ENCODE results near the gene EGFR. TPM values are rescaled to one million over a fixed set of nuclear protein-coding genes. Genes with fewer than 3 reads are reported as not detected.

EGFR gene
- total RNA-seq, 1 donor from 2014 or later, result 6.1 TPM

DNA sequence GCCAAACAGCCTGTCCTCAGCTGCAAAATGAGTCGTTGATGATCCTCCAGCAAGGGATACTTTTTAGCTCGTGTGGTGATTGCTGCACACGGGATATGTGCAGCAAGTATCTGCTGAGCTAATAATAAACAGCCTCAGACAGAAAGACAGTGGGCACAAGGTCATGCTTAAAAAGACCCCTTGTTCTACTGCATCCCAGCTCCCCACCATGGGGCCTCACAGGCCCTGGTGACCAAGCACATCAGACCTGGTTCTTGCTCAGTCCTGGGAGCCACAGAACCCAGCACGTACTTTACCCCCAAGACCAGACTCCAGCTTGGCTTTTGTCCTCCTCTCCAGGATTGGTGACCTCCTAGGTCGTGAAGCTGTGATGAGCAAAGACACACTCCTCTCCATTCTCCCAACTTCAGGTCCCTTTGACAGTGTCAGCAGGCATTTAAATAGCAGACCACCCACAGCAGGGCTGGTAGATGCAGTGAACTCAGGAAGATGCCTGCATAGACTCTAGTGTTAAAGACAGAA, 50.5 kb downstream of the EGFR start:
- H3K27ac ChIP-seq (replicated peaks), result no peak overlapping the region
- H3K4me3 ChIP-seq, result no peak overlapping the region
- H3K4me1 ChIP-seq, result peaks cover 50% of the 10 kb centered on the region
- no peaks in the 10 kb centered on the region for H3K36me3 ChIP-seq
- intact Hi-C loops (cut with micrococcal nuclease), result no loop called here
- no peak for DNase-seq
- no peaks in the 10 kb centered on the region for H3K9me3 ChIP-seq (replicated peaks)
- peaks cover 5% of the 10 kb centered on the region for H3K27me3 ChIP-seq (ENCODE audit: low read depth)
- TF ChIP-seq, protein P1, sequence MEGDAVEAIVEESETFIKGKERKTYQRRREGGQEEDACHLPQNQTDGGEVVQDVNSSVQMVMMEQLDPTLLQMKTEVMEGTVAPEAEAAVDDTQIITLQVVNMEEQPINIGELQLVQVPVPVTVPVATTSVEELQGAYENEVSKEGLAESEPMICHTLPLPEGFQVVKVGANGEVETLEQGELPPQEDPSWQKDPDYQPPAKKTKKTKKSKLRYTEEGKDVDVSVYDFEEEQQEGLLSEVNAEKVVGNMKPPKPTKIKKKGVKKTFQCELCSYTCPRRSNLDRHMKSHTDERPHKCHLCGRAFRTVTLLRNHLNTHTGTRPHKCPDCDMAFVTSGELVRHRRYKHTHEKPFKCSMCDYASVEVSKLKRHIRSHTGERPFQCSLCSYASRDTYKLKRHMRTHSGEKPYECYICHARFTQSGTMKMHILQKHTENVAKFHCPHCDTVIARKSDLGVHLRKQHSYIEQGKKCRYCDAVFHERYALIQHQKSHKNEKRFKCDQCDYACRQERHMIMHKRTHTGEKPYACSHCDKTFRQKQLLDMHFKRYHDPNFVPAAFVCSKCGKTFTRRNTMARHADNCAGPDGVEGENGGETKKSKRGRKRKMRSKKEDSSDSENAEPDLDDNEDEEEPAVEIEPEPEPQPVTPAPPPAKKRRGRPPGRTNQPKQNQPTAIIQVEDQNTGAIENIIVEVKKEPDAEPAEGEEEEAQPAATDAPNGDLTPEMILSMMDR (IDR thresholded peaks at IDR 0.05; ENCODE audit: borderline replicate concordance), result no peak

DNA sequence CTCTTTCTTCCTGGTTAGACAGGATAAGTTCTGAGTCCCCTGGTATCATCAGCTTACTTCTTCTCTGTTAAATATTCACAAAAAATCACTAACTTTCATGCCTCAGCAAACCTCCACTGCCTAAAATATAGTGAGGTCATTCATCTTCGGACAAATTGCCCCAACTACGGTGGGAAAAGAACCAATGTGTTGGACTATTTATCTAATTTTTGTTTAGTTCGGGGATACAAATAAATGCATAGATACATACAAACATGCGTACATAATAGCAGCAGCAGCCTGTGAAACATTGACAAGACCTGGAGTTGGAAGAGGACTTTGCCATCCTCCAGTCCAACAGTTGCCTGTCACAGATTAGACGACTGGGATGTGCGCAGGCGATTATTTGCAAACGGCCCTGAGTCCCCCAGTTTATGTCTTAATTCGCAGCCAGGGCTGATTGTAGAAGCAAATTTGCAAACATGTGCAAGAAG, 51.5 kb downstream of the EGFR start:
- H3K9me3 ChIP-seq (replicated peaks), result no peaks in the 10 kb centered on the region
- H3K36me3 ChIP-seq, result no peaks in the 10 kb centered on the region
- H3K4me1 ChIP-seq, result peaks cover 50% of the 10 kb centered on the region
- DNase-seq, result no peak
- TF ChIP-seq, protein P1 (IDR thresholded peaks at IDR 0.05; ENCODE audit: borderline replicate concordance), result no peak
- no peak overlapping the region for H3K27ac ChIP-seq (replicated peaks)
- H3K27me3 ChIP-seq (ENCODE audit: low read depth), result peaks cover 5% of the 10 kb centered on the region
- H3K4me3 ChIP-seq, result no peak overlapping the region
- intact Hi-C loops (cut with micrococcal nuclease), result no loop called here

GRCh38 chr7:55070854-55071253, 52.0 kb downstream of the EGFR start:
- Histone ChIP-seq H3K27ac (replicated peaks) (peak overlapping the region; percentile 50), H3K4me3 (no peak overlapping the region), H3K9me3 (replicated peaks) (no peaks in the 10 kb centered on the region), H3K27me3 (ENCODE audit: low read depth) (peaks cover 5% of the 10 kb centered on the region), H3K36me3 (no peaks in the 10 kb centered on the region), H3K4me1 (peaks cover 50% of the 10 kb centered on the region)
- intact Hi-C loops (cut with micrococcal nuclease), result no loop called here
- DNase-seq, result no peak
- TF ChIP-seq, protein P1 (IDR thresholded peaks at IDR 0.05; ENCODE audit: borderline replicate concordance), result no peak

- Histone ChIP-seq H3K9me3 (replicated peaks) (no peaks in the 10 kb centered on the region), H3K27ac (replicated peaks) (peak overlapping the region; percentile 83), H3K27me3 (ENCODE audit: low read depth) (peaks cover 5% of the 10 kb centered on the region), H3K36me3 (no peaks in the 10 kb centered on the region), H3K4me1 (peaks cover 50% of the 10 kb centered on the region), H3K4me3 (no peak overlapping the region)
- TF ChIP-seq, protein P1 (IDR thresholded peaks at IDR 0.05; ENCODE audit: borderline replicate concordance), result no peak
- no peak for DNase-seq
- intact Hi-C loops (cut with micrococcal nuclease), result no loop called here
These were observed 52.8 kb downstream of the EGFR start for GRCh38 chr7:55071411-55072175.

DNA sequence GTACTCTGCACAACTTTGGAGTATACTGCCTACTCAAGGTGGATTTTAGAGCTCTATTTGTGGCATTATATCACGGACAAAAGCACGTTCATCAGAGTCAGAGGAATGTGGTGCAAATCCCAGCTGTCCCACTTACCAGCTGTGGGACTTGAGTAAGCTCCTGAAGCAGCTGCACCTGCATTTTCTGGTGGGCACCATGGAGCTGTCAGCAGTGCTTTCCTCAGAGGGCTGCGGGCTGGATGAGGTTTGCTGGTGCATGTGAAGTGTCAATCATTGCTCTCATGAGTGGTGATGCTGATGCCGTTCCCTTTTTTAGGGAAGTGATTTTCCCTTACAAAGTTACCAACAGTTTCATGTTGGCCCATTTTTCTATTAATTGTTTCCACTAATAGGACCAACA, 53.4 kb downstream of the EGFR start:
- peaks cover 5% of the 10 kb centered on the region for H3K27me3 ChIP-seq (ENCODE audit: low read depth)
- H3K27ac ChIP-seq (replicated peaks), result peak overlapping the region; percentile 83
- H3K9me3 ChIP-seq (replicated peaks), result no peaks in the 10 kb centered on the region
- H3K4me1 ChIP-seq, result peaks cover 50% of the 10 kb centered on the region
- TF ChIP-seq, protein P1 (IDR thresholded peaks at IDR 0.05; ENCODE audit: borderline replicate concordance), result no peak
- intact Hi-C loops (cut with micrococcal nuclease), result no loop called here
- H3K4me3 ChIP-seq, result no peak overlapping the region
- DNase-seq, result no peak
- H3K36me3 ChIP-seq, result no peaks in the 10 kb centered on the region

All from left ventricle myocardium inferior (tissue), 1 donor.